VCaP (cell line): ENCODE data around the gene PTGES.

Source experiments
- H3K27ac ChIP-seq: fragments of 450-650 bp; 2 replicates; pipeline ENCODE4 v1.5.1; 2017
- CTCF ChIP-seq: fragments of 450-650 bp; conservative IDR thresholded peaks from 2 replicates; pipeline ENCODE4 v1.5.1; 2017; ENCODE audit warnings: mild to moderate bottlenecking, moderate library complexity

PTGES gene

DNA sequence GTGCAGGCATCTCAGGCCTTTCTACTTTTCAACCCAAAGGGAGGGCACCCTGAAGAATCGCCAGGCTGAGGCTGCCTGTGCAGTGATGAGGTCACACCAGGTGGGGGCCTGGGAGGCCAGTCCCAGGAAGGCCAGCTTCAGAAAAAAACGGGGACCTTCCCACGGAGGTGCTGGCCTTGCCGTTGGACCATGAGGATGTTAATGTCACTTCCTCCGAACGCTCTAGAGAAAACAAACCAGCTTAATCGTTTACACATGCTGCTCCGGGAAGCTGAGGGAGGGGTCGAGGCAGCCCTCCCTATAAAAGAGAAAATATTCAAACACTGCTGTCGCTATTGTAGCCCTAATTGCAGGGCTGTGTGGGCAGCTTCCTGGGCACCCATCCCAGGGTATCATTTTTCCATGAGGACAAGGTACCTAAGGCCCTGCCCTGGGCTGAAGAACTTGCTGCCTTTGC, 27.0 kb downstream of the PTGES start:
- H3K27ac ChIP-seq: peak overlapping the region; percentile 53
- no peak for TF ChIP-seq CTCF

- TF ChIP-seq CTCF: no peak
- H3K27ac ChIP-seq: no peak overlapping the region
Measured at GRCh38 chr9:129724456-129725190, 28.2 kb downstream of the PTGES start.

- no peak overlapping the region for H3K27ac ChIP-seq
Measured at GRCh38 chr9:129722913-129723312, 29.9 kb downstream of the PTGES start.

DNA sequence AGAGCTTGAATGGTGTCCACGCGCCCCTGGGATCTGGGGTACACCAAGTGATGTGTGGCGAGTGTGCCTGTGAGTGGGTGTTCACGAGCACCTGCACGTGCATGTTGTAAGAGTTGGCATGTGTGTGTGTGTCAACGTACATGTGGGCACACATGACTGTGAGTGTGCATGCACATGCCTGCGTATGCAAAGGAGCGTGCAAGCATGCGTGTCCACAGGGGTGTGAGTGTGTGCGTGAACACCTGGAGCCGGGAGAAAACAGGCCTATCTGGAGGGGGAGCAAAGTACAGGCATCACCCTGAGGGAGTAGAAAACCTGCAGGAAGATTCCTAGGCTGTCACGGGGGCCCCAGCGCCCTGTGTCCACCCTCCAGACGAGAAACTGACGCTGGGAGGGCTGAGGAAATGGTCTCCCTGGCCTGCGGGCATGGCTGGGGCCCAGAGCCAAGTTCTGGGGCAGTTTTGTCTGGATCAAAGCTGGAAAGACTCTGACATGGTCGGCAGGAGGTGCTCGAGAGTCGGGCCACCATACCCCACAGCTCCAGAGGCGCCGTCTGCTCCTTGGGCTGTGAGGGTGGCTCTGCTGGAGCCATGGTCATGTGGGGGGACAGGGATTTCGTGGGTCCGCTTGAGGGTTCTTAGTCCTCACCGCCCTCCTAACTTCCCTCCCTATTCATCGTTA, 31.8 kb downstream of the PTGES start:
- peak; percentile 35 for TF ChIP-seq CTCF
- H3K27ac ChIP-seq: no peak overlapping the region

More at GRCh38 chr9:129722913-129723312, 29.9 kb downstream of the PTGES start:
- no peak for TF ChIP-seq CTCF

DNA sequence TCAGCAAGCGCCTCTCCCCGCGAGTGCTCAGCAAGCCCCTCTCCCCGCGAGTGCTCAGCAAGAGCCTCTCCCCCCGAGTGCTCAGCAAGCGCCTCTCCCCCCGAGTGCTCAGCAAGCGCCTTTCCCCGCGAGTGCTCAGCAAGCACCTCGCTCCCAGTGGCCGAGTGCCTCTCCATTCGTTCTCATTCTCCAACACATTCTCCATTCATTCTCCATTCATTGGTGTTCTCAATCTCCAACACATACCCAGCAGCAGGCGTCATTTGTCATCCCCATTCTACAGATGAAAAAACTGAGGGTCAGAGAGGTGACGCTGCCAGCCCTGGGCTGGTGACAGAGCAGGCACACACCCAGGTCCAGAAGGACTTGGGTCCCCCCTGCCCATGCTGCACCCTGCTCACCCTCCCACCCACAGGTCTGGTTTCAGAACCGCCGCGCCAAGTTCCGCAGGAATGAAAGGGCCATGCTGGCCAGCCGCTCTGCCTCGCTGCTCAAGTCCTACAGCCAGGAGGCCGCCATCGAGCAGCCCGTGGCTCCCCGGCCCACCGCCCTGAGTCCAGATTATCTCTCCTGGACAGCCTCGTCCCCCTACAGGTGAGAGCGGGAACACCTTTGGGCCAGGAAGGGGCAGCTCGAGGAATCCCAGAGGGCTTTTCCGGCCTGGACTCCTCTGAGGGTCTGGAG, 32.5 kb downstream of the PTGES start:
- H3K27ac ChIP-seq: no peak overlapping the region
- TF ChIP-seq CTCF: peak; percentile 67

- TF ChIP-seq CTCF: no peak
- no peak overlapping the region for H3K27ac ChIP-seq
Measured at GRCh38 chr9:129719135-129719534, 33.7 kb downstream of the PTGES start.

DNA sequence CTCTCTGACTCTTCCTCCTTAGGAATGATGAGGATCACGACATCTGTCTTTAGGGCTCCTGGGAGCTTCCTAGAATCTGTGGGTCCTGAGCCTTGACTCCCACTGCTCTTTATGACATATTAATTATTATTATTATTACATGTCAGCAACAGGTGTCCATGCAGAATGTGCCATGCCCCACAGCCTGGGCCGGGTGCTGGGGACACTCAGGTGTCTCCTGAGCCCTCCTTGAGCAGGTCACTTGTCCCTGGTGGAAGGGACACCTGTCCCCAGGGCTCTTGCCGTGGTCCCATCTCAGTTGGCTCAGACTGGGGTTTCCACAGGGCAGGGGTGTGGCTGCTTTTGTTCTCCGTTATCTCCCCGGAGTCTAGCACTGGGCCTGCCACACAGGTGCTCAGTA, 34.2 kb downstream of the PTGES start:
- no peak overlapping the region for H3K27ac ChIP-seq
- TF ChIP-seq CTCF: no peak
